Keratinocyte (primary cell): ENCODE data around the gene SLC38A3. TPM values are rescaled to one million over a fixed set of nuclear protein-coding genes. Genes with fewer than 3 reads are reported as not detected.

Experiments
- DNase-seq: peaks from one replicate; pipeline ENCODE4 v3.0.0-alpha.2; 2011; ENCODE audit warnings: low read depth, missing footprints, low spot score
- FAIRE-seq: peaks from 2 replicates; lab custom pipeline; 2011; peaks lifted over from hg19 to GRCh38; lab: Jason Lieb, UNC
- H2AFZ ChIP-seq: 2 replicates; pipeline ENCODE4 v1.6.0; 2012; ENCODE audit warnings: low read length, control low read depth, inconsistent platforms; ENCODE audit not compliant: control insufficient read depth
- H3K27ac ChIP-seq: 2 replicates; pipeline ENCODE4 v1.5.1; 2011; ENCODE audit warnings: low read length; ENCODE audit not compliant: control insufficient read depth, insufficient read depth
- H3K27me3 ChIP-seq: 3 replicates; pipeline ENCODE4 v1.6.0; 2011; ENCODE audit warnings: low read length; ENCODE audit not compliant: control insufficient read depth, insufficient read depth; ENCODE audit errors: extremely low read depth
- H3K36me3 ChIP-seq, 2 experiments: 2 replicates in 1 of 2; 3 replicates in 1 of 2; pipeline ENCODE4 v1.5.1; 2011; ENCODE audit warnings: low read length in 2 of 2, mild to moderate bottlenecking in 1 of 2; ENCODE audit not compliant: control insufficient read depth in 2 of 2, insufficient read depth in 2 of 2; ENCODE audit errors: extremely low read depth in 1 of 2
- H3K4me1 ChIP-seq: 3 replicates; pipeline ENCODE4 v1.5.1; 2011; ENCODE audit warnings: low read length; ENCODE audit not compliant: control insufficient read depth, insufficient read depth; ENCODE audit errors: extremely low read depth
- H3K4me2 ChIP-seq: 3 replicates; pipeline ENCODE4 v1.6.0; 2011; ENCODE audit warnings: low read depth, low read length; ENCODE audit not compliant: control insufficient read depth, insufficient read depth; ENCODE audit errors: extremely low read depth
- H3K4me3 ChIP-seq, 3 experiments: fragments of 200-600 bp in 1 of 3; sonication (generic) in 1 of 3; 2 replicates in 2 of 3; 3 replicates in 1 of 3; pipeline ENCODE4 v1.5.1; 2011 to 2016; ENCODE audit warnings: low read length in 3 of 3, mild to moderate bottlenecking in 3 of 3, control low read depth in 2 of 3, inconsistent platforms in 1 of 3, low read depth in 1 of 3, mixed read lengths in 1 of 3, mixed run types in 1 of 3, moderate library complexity in 1 of 3; ENCODE audit not compliant: control insufficient read depth in 2 of 3, insufficient read depth in 2 of 3; ENCODE audit errors: extremely low read depth in 1 of 3
- H3K79me2 ChIP-seq: 2 replicates; pipeline ENCODE4 v1.6.0; 2012; ENCODE audit warnings: low read length; ENCODE audit not compliant: control insufficient read depth, insufficient read depth
- H3K9ac ChIP-seq: 3 replicates; pipeline ENCODE4 v1.6.0; 2011; ENCODE audit warnings: low read length; ENCODE audit not compliant: control insufficient read depth, insufficient read depth; ENCODE audit errors: extremely low read depth
- H3K9me1 ChIP-seq: 3 replicates; pipeline ENCODE4 v1.6.0; 2011; ENCODE audit warnings: low read length; ENCODE audit not compliant: control insufficient read depth, insufficient read depth; ENCODE audit errors: extremely low read depth
- H3K9me3 ChIP-seq: 2 replicates; pipeline ENCODE4 v1.5.1; 2012; ENCODE audit warnings: low read depth, low read length; ENCODE audit not compliant: control insufficient read depth
- H4K20me1 ChIP-seq: 3 replicates; pipeline ENCODE4 v1.6.0; 2011; ENCODE audit warnings: low read length; ENCODE audit not compliant: control insufficient read depth, insufficient read depth; ENCODE audit errors: extremely low read depth
- EZH2 ChIP-seq: IDR thresholded peaks from one replicate; pipeline ENCODE4 v1.6.1; 2012; ENCODE audit warnings: inconsistent platforms, mild to moderate bottlenecking, low read length, moderate library complexity
- dilution Hi-C: fragments of 300-500 bp; cut with MboI; formaldehyde crosslinking; loops from one replicate; pipeline ENCODE4 v1.7.0; 2020; ENCODE audit warnings: low sequenced_read_pairs; ENCODE audit not compliant: extremely low pct_ligation_motif_present
- polyA plus RNA-seq, 5 experiments: library from polyadenylated mRNA; depleted of rRNA in 3 of 5; stranded (reverse) in 3 of 5; stranded (forward) in 1 of 5; unstranded in 1 of 5; fragments of >200 nt; gene quantifications; 1 replicate in 1 of 5; 2 replicates in 3 of 5; 3 replicates in 1 of 5; pipeline versions ENCODE4 v1.2.1 to v1.2.3, GENCODE V29; 2011 to 2012; ENCODE audit warnings: missing spikeins in 2 of 5, low read depth in 1 of 5, low replicate concordance in 1 of 5
- TF ChIP-seq, protein P1 (sequence below), 3 experiments: IDR thresholded peaks in 1 of 3; conservative IDR thresholded peaks in 1 of 3; optimal IDR thresholded peaks in 1 of 3; 2 replicates in 2 of 3; 3 replicates in 1 of 3; pipeline versions ENCODE3 to v1.5.1; 2011; ENCODE audit warnings: low read length in 3 of 3, mild to moderate bottlenecking in 3 of 3, moderate library complexity in 2 of 3, control low read depth in 1 of 3, inconsistent platforms in 1 of 3; ENCODE audit not compliant: insufficient read depth in 2 of 3; ENCODE audit errors: extremely low read depth in 1 of 3

The SLC38A3 gene
- polyA plus RNA-seq, 1 donor (not counting 4 experiments of a cell fraction or from before 2014, with no cell fraction given), result not detected

DNA sequence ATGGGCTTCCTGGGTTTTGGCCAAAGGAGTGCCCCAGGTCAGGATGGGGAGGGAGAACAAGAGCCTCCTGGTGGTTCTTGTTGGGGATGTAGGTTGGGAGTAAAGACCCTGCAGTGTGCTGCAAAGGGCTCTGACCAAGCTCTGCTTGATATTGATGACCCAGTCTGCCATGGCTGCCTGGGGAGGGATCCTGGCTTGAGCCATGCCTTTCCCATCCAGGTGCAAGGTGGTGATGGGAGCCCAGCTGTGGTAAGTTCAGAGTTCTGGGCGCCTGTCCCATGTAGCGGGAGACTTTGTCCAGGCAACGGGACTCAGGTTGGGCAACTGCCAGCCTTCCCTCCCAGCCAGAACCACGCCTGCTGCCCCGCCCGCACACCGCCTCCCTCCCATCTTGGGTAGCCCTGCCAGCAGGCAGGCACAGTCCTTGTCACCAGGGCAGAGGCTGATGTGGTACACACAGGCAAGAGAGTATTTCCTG, 33.5 kb downstream of the SLC38A3 start:
- peak overlapping the region; percentile 88 for H3K9ac ChIP-seq
- peaks cover 74% of the 10 kb centered on the region for H3K79me2 ChIP-seq
- H3K27ac ChIP-seq, result peak overlapping the region; percentile 60
- no peaks in the 10 kb centered on the region for H3K27me3 ChIP-seq
- H3K4me2 ChIP-seq, result peak overlapping the region; percentile 98
- H4K20me1 ChIP-seq, result peaks cover 14% of the 10 kb centered on the region
- no peak for TF ChIP-seq EZH2
- TF ChIP-seq, protein P1, sequence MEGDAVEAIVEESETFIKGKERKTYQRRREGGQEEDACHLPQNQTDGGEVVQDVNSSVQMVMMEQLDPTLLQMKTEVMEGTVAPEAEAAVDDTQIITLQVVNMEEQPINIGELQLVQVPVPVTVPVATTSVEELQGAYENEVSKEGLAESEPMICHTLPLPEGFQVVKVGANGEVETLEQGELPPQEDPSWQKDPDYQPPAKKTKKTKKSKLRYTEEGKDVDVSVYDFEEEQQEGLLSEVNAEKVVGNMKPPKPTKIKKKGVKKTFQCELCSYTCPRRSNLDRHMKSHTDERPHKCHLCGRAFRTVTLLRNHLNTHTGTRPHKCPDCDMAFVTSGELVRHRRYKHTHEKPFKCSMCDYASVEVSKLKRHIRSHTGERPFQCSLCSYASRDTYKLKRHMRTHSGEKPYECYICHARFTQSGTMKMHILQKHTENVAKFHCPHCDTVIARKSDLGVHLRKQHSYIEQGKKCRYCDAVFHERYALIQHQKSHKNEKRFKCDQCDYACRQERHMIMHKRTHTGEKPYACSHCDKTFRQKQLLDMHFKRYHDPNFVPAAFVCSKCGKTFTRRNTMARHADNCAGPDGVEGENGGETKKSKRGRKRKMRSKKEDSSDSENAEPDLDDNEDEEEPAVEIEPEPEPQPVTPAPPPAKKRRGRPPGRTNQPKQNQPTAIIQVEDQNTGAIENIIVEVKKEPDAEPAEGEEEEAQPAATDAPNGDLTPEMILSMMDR (optimal IDR thresholded peaks at IDR 0.05 in 1 of 3, IDR thresholded peaks at IDR 0.05 in 1 of 3, conservative IDR thresholded peaks at IDR 0.05 in 1 of 3; ENCODE audit: extremely low read depth in 1 of 3, insufficient read depth in 2 of 3, low read length in 3 of 3), result no peak
- dilution Hi-C loops, result no loop called here
- DNase-seq (no peak), FAIRE-seq (peak; percentile 61)
- no peaks in the 10 kb centered on the region for H3K9me3 ChIP-seq
- peaks cover 43% of the 10 kb centered on the region for H3K4me1 ChIP-seq
- peaks cover 3% of the 10 kb centered on the region for H3K9me1 ChIP-seq
- peak overlapping the region; percentile 76 to 98 (median 97) for H3K4me3 ChIP-seq
- H2AFZ ChIP-seq, result no peak overlapping the region
- peaks cover 13% of the 10 kb centered on the region in 2 experiments for H3K36me3 ChIP-seq

DNA sequence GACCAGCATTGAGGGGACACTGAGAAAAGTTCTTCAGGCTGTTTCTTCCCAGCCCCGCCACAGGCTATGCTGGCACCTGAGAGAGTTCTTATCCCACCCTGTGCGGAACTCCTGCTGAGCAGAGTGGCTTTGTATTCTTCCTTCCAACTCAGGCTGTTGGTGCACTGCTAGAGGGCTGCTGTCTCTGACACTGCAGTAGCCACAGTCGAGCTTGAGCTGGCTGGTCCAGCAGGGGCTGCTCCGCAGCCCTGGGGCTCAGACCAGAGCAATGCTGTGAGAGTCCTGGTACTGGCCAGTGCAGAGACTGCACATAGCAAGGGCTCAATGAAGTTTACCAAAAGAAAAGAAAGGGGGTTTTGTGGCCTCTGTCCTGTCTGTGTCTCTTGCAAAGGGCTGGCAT, 34.6 kb downstream of the SLC38A3 start:
- H3K4me3 ChIP-seq, result no peak overlapping the region
- no peaks in the 10 kb centered on the region for H3K27me3 ChIP-seq
- peaks cover 17% of the 10 kb centered on the region for H4K20me1 ChIP-seq
- peaks cover 15 to 19% of the 10 kb centered on the region in 2 experiments for H3K36me3 ChIP-seq
- no peak for FAIRE-seq
- TF ChIP-seq EZH2, result no peak
- TF ChIP-seq, protein P1 (optimal IDR thresholded peaks at IDR 0.05 in 1 of 3, IDR thresholded peaks at IDR 0.05 in 1 of 3, conservative IDR thresholded peaks at IDR 0.05 in 1 of 3; ENCODE audit: extremely low read depth in 1 of 3, insufficient read depth in 2 of 3, low read length in 3 of 3), result no peak
- H3K27ac ChIP-seq, result no peak overlapping the region
- H3K79me2 ChIP-seq, result peaks cover 82% of the 10 kb centered on the region
- peaks cover 45% of the 10 kb centered on the region for H3K4me1 ChIP-seq
- H3K4me2 ChIP-seq, result no peak overlapping the region
- H3K9ac ChIP-seq, result no peak overlapping the region
- dilution Hi-C loops, result no loop called here
- no peak for DNase-seq
- H2AFZ ChIP-seq, result no peak overlapping the region
- no peaks in the 10 kb centered on the region for H3K9me3 ChIP-seq
- H3K9me1 ChIP-seq, result peaks cover 3% of the 10 kb centered on the region
